ENCODE results near the gene KRT28. TPM values are rescaled to one million over a fixed set of nuclear protein-coding genes. Genes with fewer than 3 reads are reported as not detected.
A peak's percentile ranks its signal among the peaks of the same experiment; 100 is the strongest.
"Not testable (repeated sequence)": the region's sequence is repeated elsewhere in the genome, so short reads cannot be mapped to it uniquely, and the experiment has no call there.

KRT28 gene
- polyA plus RNA-seq, 6 donors from 2014 or later = not detected

DNA sequence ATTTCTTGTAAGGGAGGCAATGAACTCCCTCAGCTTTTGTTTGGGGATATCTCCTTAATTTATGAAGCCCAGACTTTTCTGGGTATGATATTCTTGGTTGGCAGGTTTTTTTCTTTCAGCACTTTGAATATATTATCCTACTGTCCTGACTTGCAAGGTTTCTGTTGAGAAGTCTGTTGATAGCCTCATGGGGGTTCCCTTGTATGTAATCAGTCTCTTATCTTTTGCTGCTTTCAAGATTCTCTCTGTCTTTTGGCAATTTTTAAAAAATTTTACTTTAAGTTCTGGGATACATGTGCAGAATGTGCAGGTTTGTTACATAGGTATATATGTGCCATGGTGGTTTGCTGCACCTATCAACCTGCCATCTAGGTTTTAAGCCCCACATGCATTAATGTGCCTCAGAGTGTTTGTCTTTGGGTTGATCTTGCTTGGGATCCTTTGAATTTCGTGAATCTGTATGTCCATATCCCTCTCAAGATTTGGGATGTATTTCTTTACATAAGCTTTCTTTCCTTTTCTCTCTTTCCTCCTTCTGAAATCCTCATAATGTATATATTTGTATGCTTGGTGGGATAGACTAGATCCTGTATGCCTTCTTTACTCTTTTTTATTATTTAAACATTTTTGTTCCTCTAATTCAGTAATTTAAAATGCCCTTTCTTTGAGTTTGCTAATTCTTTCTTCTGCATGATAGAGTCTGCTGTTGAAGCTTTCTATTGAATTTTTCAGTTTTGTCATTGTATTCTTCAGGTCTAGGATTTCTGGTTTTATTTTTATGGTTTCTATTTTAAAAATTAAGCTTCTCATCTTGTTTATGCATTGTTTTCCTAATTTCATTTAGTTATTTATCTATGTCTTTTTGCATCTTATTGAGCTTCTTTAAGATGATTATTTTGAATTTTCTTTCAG, 39.4 kb downstream of the KRT28 start:
- no peaks in the 10 kb centered on the region for H3K4me1 Mint-ChIP-seq

DNA sequence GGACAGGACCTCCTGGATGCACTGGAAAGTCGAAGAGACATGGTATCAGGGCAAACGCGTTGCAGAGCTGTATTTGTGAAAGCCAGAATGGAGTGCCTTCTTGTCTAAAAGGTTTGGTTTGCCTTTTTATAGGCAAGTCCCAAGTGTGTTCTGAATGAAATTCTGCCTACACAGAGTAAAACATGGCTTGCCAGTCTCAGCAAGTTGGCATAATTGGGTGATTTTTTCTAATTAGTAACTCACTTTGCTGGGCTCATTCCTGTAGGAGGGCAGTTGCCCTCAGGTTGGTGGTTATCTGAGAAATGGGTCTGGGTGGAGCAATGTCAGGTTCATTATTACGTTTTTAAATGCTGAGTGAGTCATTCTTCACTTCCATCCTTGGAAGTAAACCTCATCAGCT, 44.5 kb downstream of the KRT28 start, which contains the start of gene KRT25:
Gene KRT25 (minus strand): TSS at position 101 of the 400 bp plus-strand sequence. CDS start 60 bp downstream, at position 41.
- no peak for DNase-seq
- H3K9me3 Mint-ChIP-seq = peaks cover 10 to 31% (median 25%) of the 10 kb centered on the region in 7 donors
- H3K4me1 Mint-ChIP-seq = no peaks in the 10 kb centered on the region
- ATAC-seq (ENCODE audit: low read depth in 2 of 2) = no peak
- peaks cover 15 to 21% of the 10 kb centered on the region in 2 donors for H3K36me3 Mint-ChIP-seq
- no peak within 1 kb of the TSS for H3K4me3 Mint-ChIP-seq
- H3K27me3 Mint-ChIP-seq = peaks cover 28 to 56% (median 32%) of the 10 kb centered on the region in 3 donors
- H3K27ac Mint-ChIP-seq = no peak within 1 kb of the TSS

More for the DNA sequence above, 39.4 kb downstream of the KRT28 start:
- H3K36me3 Mint-ChIP-seq = peaks cover 15 to 31% of the 10 kb centered on the region in 2 donors
- no peak for ATAC-seq (ENCODE audit: low read depth in 2 of 2)
- no peak overlapping the region for H3K27ac Mint-ChIP-seq
- peaks cover 25 to 56% (median 33%) of the 10 kb centered on the region in 3 donors for H3K27me3 Mint-ChIP-seq
- no peak for DNase-seq
- peaks cover 16 to 82% (median 60%) of the 10 kb centered on the region in 7 donors for H3K9me3 Mint-ChIP-seq
- no peak overlapping the region for H3K4me3 Mint-ChIP-seq

DNA sequence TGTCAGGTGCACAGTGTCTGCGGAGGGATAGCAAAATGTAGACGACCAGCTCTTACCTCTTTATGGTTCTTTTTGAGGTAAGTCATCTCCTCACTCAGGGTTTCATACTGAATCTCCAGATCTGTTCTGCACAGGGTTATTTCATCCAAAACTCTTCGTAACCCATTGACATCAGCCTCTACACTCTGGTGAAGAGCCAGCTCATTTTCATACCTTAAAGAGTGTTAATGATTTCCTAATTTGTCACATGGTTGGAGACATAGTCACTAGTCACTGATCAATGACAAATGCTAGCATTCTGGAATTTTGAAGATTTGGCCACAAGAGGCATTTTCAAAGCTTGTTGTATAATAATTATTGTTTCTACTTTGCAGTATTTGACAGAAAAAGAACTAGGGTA, 46.0 kb downstream of the KRT28 start:
- peaks cover 30 to 54% (median 31%) of the 10 kb centered on the region in 3 donors for H3K27me3 Mint-ChIP-seq
- H3K4me3 Mint-ChIP-seq = no peak overlapping the region
- peak overlapping the region in 1 of 6 donors; percentile 67 for H3K27ac Mint-ChIP-seq
- DNase-seq (no peak), ATAC-seq (ENCODE audit: low read depth in 2 of 2) (no peak)
- peaks cover 6 to 9% of the 10 kb centered on the region in 2 donors for H3K36me3 Mint-ChIP-seq
- H3K9me3 Mint-ChIP-seq = peaks cover 3 to 23% (median 12%) of the 10 kb centered on the region in 7 donors
- H3K4me1 Mint-ChIP-seq = no peaks in the 10 kb centered on the region

DNA sequence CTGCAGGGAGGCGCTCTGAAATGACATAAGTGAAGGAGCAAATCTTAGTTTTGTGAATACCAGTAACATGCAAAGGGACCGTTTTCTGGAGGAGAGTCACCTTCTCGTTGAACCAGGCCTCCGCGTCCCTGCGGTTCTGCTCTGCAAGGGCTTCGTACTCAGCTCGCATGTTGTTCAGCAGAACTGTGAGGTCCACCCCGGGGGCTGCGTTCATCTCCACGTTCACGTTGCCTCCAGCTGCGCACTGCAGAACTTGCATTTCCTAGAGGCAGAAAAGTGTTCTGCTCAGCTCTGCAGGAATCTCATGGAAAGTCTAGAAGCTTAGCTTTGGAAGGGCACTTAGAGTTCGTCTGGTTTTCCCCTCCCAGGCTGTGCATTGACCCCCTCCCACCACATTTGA, 48.7 kb downstream of the KRT28 start:
- H3K4me1 Mint-ChIP-seq = no peaks in the 10 kb centered on the region
- no peaks in the 10 kb centered on the region for H3K36me3 Mint-ChIP-seq
- peaks cover 35 to 47% (median 44%) of the 10 kb centered on the region in 3 donors for H3K27me3 Mint-ChIP-seq
- no peak overlapping the region for H3K4me3 Mint-ChIP-seq
- peaks cover 0 to 10% (median 1%) of the 10 kb centered on the region in 7 donors for H3K9me3 Mint-ChIP-seq
- DNase-seq = no peak
- ATAC-seq (ENCODE audit: low read depth in 2 of 2) = no peak
- no peak overlapping the region for H3K27ac Mint-ChIP-seq

DNA sequence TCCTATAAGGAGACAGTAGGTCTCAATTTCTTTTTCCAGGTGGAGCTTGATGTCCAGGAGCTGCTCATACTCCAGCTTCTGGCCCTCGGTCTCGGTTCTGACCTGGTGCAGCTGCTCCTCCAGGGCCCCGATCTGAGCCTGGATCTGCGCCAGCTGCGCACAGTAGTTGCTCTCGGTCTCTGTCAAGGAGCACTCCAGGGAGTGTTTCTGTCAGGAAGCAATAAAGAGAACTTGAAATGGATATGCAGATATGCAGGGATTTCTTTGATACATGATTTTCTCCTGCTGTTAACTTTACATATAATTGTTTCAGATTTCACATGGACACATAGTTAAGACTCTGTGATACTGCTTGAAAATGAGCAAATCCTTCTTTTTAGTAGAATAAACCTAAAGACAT, 49.4 kb downstream of the KRT28 start:
- Mint-ChIP-seq H3K27ac (no peak overlapping the region), H3K9me3 (peaks cover 0 to 10% (median 1%) of the 10 kb centered on the region in 7 donors), H3K4me3 (no peak overlapping the region), H3K4me1 (no peaks in the 10 kb centered on the region), H3K27me3 (peaks cover 41 to 49% (median 48%) of the 10 kb centered on the region in 3 donors), H3K36me3 (no peaks in the 10 kb centered on the region)
- ATAC-seq (ENCODE audit: low read depth in 2 of 2) = no peak
- no peak for DNase-seq

DNA sequence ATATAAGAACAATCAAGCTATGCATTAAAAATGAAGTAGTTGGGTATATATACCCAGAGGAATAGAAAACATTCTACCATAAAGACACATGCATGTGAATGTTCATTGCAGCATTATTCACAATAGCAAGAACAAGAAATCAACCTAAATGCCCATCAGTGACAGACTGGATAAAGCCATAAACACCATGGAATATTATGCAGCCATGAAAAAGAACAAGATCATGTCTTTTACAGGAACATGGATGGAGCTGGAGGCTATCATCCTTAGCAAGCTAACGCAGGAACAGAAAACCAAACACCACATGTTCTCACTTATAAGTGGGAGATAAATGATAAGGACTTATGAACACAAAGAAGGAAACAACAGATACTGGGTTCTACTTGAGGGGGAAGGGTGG, 51.1 kb downstream of the KRT28 start:
- not testable (repeated sequence) for H3K27ac Mint-ChIP-seq; DNase-seq; H3K36me3 Mint-ChIP-seq; ATAC-seq (ENCODE audit: low read depth in 2 of 2); H3K4me3 Mint-ChIP-seq; H3K4me1 Mint-ChIP-seq
- H3K27me3 Mint-ChIP-seq = peaks cover 59 to 60% (median 59%) of the 10 kb centered on the region in 3 donors
- H3K9me3 Mint-ChIP-seq = peaks cover 0 to 23% (median 7%) of the 10 kb centered on the region in 7 donors

Other genes starting within 250 kb of the KRT28 start
- gene CCR7, start 234.5 kb downstream of the KRT28 start, polyA plus RNA-seq (ENCODE audit: low read depth in 6 of 6) = 100 to 1,000 TPM; 442 to 802 (median 622) TPM
- 100 to 1,000 TPM; 211 to 267 (median 255) TPM for gene SMARCE1, start 152.1 kb downstream of the KRT28 start, polyA plus RNA-seq (ENCODE audit: low read depth in 6 of 6)
- gene KRT222, start 134.8 kb downstream of the KRT28 start, polyA plus RNA-seq (ENCODE audit: low read depth in 6 of 6) = not detected
- not detected for gene KRT24, start 96.2 kb downstream of the KRT28 start, polyA plus RNA-seq (ENCODE audit: low read depth in 6 of 6)
- not detected for gene KRT25, start 44.6 kb downstream of the KRT28 start, polyA plus RNA-seq (ENCODE audit: low read depth in 6 of 6)
- not detected for gene KRT26, start 27.8 kb downstream of the KRT28 start, polyA plus RNA-seq (ENCODE audit: low read depth in 6 of 6)
- under 1 TPM in 1 of 6 donors, not detected in 5; 0.53 TPM for gene KRT27, start 17.4 kb downstream of the KRT28 start, polyA plus RNA-seq (ENCODE audit: low read depth in 6 of 6)
- 100 to 1,000 TPM; 194 to 275 (median 232) TPM for gene KRT10, start 22.7 kb upstream of the KRT28 start, polyA plus RNA-seq (ENCODE audit: low read depth in 6 of 6)
- gene KRT12, start 67.3 kb upstream of the KRT28 start, polyA plus RNA-seq (ENCODE audit: low read depth in 6 of 6) = not detected
- not detected for gene KRT20, start 85.3 kb upstream of the KRT28 start, polyA plus RNA-seq (ENCODE audit: low read depth in 6 of 6)
- under 1 TPM in 1 of 6 donors, not detected in 5; 0.19 TPM for gene KRT23, start 137.7 kb upstream of the KRT28 start, polyA plus RNA-seq (ENCODE audit: low read depth in 6 of 6)
- not detected for gene KRT39, start 167.0 kb upstream of the KRT28 start, polyA plus RNA-seq (ENCODE audit: low read depth in 6 of 6)
- not detected for gene KRT40, start 184.4 kb upstream of the KRT28 start, polyA plus RNA-seq (ENCODE audit: low read depth in 6 of 6)
- gene KRTAP3-3, start 194.2 kb upstream of the KRT28 start, polyA plus RNA-seq (ENCODE audit: low read depth in 6 of 6) = not detected
- not detected for gene KRTAP3-2, start 199.9 kb upstream of the KRT28 start, polyA plus RNA-seq (ENCODE audit: low read depth in 6 of 6)
- gene KRTAP3-1, start 209.2 kb upstream of the KRT28 start, polyA plus RNA-seq (ENCODE audit: low read depth in 6 of 6) = not detected
- gene KRTAP1-5, start 227.2 kb upstream of the KRT28 start, polyA plus RNA-seq (ENCODE audit: low read depth in 6 of 6) = not detected
- not detected for gene KRTAP1-4, start 230.2 kb upstream of the KRT28 start, polyA plus RNA-seq (ENCODE audit: low read depth in 6 of 6)
- gene KRTAP1-3, start 234.9 kb upstream of the KRT28 start, polyA plus RNA-seq (ENCODE audit: low read depth in 6 of 6) = not detected
- gene KRTAP1-1, start 241.5 kb upstream of the KRT28 start, polyA plus RNA-seq (ENCODE audit: low read depth in 6 of 6) = not detected
- gene KRTAP2-1, start 247.4 kb upstream of the KRT28 start, polyA plus RNA-seq (ENCODE audit: low read depth in 6 of 6) = not detected

Measured in naive B cell (primary cell).